Fibroblast of lung (primary cell): ENCODE results near the gene IQGAP2.

ENCODE experiments used
- CTCF ChIP-seq, 2 donors: IDR thresholded peaks in 1 of 2; conservative IDR thresholded peaks in 1 of 2; 1 replicate in 1 of 2; 2 replicates in 1 of 2; pipeline ENCODE4 v1.5.1; 2011 to 2012; ENCODE audit warnings: low read length in 2 of 2, control low read depth in 1 of 2, inconsistent platforms in 1 of 2, low read depth in 1 of 2, mild to moderate bottlenecking in 1 of 2
- EZH2 ChIP-seq: IDR thresholded peaks from 2 replicates; pipeline ENCODE4 v1.5.1; 2012; ENCODE audit warnings: low read length, control low read depth, mild to moderate bottlenecking; ENCODE audit errors: missing control alignments

GRCh38 chr5:76487821-76488220 is 84.7 kb downstream of the IQGAP2 start:
- no peak for TF ChIP-seq CTCF (conservative IDR thresholded peaks at IDR 0.05 in 1 of 2, IDR thresholded peaks at IDR 0.05 in 1 of 2; ENCODE audit: low read depth in 1 of 2, low read length in 2 of 2)
- TF ChIP-seq EZH2: no peak
